GM12801 (cell line): ENCODE measurements around the gene FOLR2.

Source experiments
- CTCF ChIP-seq: IDR thresholded peaks from one replicate; pipeline ENCODE4 v1.5.1; 2011; ENCODE audit warnings: control low read depth; ENCODE audit not compliant: insufficient read length; ENCODE audit errors: extremely low read depth

FOLR2 gene

GRCh38 chr11:72189455-72190250, 26.9 kb upstream of the FOLR2 start:
- TF ChIP-seq CTCF: no peak

DNA sequence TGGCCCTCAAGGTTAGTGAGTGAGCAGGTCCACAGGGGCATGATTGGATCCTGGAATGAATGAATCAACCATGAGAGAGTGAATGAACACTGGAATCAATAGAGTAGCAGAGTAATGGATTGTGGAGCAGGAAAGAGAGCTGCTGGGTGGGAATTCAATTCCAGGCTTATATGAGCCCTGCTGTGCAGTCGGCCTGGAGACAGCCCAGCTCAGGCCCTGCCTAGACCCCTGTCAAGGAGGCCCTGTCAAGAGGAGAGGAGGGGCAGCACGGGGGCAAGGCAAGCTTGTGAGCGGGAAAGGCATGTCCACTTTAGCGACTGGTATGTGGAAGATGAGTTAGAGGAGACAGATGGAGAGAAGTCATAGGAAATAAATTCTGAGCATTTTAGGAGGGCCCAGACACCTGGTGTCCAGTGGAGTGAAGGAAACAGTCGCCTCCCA, 25.9 kb upstream of the FOLR2 start:
- TF ChIP-seq CTCF: no peak

DNA sequence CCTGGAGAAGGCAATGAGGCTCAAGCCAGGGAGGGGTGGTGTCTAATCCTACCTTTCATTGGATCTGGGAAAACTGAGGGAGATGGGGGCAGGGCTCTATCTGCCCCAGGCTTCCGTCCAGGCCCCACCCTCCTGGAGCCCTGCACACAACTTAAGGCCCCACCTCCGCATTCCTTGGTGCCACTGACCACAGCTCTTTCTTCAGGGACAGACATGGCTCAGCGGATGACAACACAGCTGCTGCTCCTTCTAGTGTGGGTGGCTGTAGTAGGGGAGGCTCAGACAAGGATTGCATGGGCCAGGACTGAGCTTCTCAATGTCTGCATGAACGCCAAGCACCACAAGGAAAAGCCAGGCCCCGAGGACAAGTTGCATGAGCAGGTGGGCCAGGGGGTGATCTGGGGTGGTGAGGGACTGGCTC, 24.6 kb upstream of the FOLR2 start, which contains the start of gene FOLR1:
Gene FOLR1 (plus strand): TSS at position 180 of the 421 bp plus-strand sequence. CDS start 34 bp downstream, at position 214.
- TF ChIP-seq CTCF: no peak

DNA sequence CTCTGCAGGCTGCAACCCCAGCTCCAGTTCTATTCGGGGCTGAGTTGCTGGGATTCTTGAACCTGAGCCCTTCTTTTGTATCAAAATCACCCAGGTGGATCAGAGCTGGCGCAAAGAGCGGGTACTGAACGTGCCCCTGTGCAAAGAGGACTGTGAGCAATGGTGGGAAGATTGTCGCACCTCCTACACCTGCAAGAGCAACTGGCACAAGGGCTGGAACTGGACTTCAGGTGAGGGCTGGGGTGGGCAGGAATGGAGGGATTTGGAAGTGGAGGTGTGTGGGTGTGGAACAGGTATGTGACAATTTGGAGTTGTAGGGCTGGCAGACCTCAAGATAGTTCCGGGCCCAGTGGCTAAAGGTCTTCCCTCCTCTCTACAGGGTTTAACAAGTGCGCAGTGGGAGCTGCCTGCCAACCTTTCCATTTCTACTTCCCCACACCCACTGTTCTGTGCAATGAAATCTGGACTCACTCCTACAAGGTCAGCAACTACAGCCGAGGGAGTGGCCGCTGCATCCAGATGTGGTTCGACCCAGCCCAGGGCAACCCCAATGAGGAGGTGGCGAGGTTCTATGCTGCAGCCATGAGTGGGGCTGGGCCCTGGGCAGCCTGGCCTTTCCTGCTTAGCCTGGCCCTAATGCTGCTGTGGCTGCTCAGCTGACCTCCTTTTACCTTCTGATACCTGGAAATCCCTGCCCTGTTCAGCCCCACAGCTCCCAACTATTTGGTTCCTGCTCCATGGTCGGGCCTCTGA, 20.9 kb upstream of the FOLR2 start:
- no peak for TF ChIP-seq CTCF

GRCh38 chr11:72202571-72202970, 14.0 kb upstream of the FOLR2 start:
- no peak for TF ChIP-seq CTCF

DNA sequence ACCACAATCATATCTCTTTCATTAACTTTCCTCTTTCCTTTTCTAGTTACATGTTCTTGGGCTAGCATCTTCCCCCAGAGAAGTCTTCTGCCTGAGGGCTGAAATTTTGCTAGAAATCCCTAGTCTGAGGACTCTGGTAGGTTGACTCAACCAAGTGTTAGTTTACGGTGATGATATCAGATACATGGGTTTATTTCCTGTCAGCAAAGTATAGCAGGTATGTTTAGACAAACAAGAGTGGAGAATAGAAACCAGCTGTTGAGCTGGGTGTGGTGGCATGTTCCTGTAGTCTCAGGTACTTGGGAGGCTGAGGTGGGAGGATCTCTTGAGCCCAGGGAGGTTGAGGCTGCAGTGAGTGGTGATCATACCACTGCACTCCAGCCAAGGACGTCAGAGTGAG, 13.4 kb upstream of the FOLR2 start:
- no peak for TF ChIP-seq CTCF

- no peak for TF ChIP-seq CTCF
Observed at GRCh38 chr11:72204886-72205285, 11.7 kb upstream of the FOLR2 start.
